OCI-LY3 (cell line): ENCODE measurements around the gene PCNX2.

Experiments used
- EZH2phosphoT487 ChIP-seq: fragments of 200-600 bp; shearing (Covaris generic); IDR thresholded peaks from 2 replicates; pipeline ENCODE4 v1.6.1; 2018; ENCODE audit warnings: antibody characterized with exemption, mixed run types, low read depth
- TF ChIP-seq, protein P1 (sequence below): fragments of 200-600, 300-600 bp; sonication (generic); IDR thresholded peaks from 2 replicates; pipeline ENCODE4 v1.5.1; 2014; ENCODE audit warnings: antibody characterized with exemption, low read length, low read depth

DNA sequence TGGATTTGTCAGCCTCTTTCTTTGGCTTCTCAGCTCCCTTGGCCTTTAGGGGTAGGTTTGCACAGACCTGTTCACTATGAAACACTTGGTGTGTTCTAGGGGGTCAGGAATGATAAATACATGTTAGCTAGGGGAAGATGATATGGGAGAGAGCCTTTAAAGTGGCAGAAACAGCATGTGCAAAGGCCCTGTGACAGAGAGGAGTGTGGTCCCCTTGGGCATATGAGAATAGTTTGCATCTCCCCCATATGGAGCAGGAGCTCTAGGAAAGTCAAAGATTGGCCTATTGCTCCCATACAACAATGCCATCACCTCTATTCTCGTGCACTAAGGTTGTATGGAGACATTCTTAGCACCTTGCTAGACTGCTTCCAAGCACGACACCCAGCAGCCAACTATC lies 355.8 kb downstream of the PCNX2 start:
- TF ChIP-seq EZH2phosphoT487: no peak
- TF ChIP-seq, protein P1, sequence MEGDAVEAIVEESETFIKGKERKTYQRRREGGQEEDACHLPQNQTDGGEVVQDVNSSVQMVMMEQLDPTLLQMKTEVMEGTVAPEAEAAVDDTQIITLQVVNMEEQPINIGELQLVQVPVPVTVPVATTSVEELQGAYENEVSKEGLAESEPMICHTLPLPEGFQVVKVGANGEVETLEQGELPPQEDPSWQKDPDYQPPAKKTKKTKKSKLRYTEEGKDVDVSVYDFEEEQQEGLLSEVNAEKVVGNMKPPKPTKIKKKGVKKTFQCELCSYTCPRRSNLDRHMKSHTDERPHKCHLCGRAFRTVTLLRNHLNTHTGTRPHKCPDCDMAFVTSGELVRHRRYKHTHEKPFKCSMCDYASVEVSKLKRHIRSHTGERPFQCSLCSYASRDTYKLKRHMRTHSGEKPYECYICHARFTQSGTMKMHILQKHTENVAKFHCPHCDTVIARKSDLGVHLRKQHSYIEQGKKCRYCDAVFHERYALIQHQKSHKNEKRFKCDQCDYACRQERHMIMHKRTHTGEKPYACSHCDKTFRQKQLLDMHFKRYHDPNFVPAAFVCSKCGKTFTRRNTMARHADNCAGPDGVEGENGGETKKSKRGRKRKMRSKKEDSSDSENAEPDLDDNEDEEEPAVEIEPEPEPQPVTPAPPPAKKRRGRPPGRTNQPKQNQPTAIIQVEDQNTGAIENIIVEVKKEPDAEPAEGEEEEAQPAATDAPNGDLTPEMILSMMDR: no peak
